GM12878 (cell line): ENCODE results near the gene FOXA1. TPM values are rescaled to one million over a fixed set of nuclear protein-coding genes. Genes with fewer than 3 reads are reported as not detected.

ENCODE experiments used
- ATAC-seq: fragments of 200-7000 bp; cut with Tn5 transposase; 3 replicates; pipeline ENCODE4 v1.9.1; 2020; ENCODE audit warnings: mild to moderate bottlenecking, moderate library complexity
- BruUV-seq: library from RNA; stranded (reverse); fragments of 400-500 nt; replicated peaks from 2 replicates; lab custom pipeline; 2021; lab: Mats Ljungman, UMichigan
- CTCF ChIA-PET: fragments of 300-600 bp; sonication (Branson Sonifier 250); formaldehyde crosslinking; extraction: SDS; loops from one replicate; lab custom pipeline; 2021; ENCODE audit warnings: inconsistent platforms; lab: Yijun Ruan, JAX
- POLR2A ChIA-PET: fragments of 350-600 bp; formaldehyde crosslinking; extraction: SDS; loops from one replicate; lab custom pipeline; 2021; ENCODE audit warnings: inconsistent platforms; lab: Charles Lee
- RAD21 ChIA-PET: fragments of 300-600 bp; sonication (Branson Sonifier 250); formaldehyde crosslinking; loops from one replicate; lab custom pipeline; 2023; ENCODE audit warnings: antibody characterized with exemption; ENCODE audit not compliant: unreplicated experiment; lab: Charles Lee
- SMC1A ChIA-PET: fragments of 300-600 bp; sonication (Branson Sonifier 250); formaldehyde crosslinking; loops from one replicate; lab custom pipeline; 2023; ENCODE audit not compliant: unreplicated experiment, uncharacterized antibody; lab: Charles Lee
- DNase-seq: peaks from one replicate; pipeline ENCODE4 v3.0.0-alpha.2; 2011; ENCODE audit warnings: low read depth, low spot score
- FAIRE-seq: peaks from 3 replicates; lab custom pipeline; 2011; peaks lifted over from hg19 to GRCh38; lab: Jason Lieb, UNC
- H2AFZ ChIP-seq: 2 replicates; pipeline ENCODE4 v1.6.0; 2011; ENCODE audit warnings: low read depth, low read length, control low read depth; ENCODE audit not compliant: control insufficient read depth
- H3K27ac ChIP-seq: 2 replicates; pipeline ENCODE4 v1.5.1; 2011; ENCODE audit warnings: control low read depth; ENCODE audit not compliant: control insufficient read depth, insufficient read depth
- H3K27me3 ChIP-seq, 2 experiments: replicated peaks in 1 of 2; 2 replicates each; pipeline versions ENCODE4 v1.6.0 to v1.6.1; 2011; ENCODE audit warnings: low read length in 1 of 2; ENCODE audit not compliant: control insufficient read depth in 2 of 2, insufficient read depth in 2 of 2
- H3K36me3 ChIP-seq, 2 experiments: 2 replicates each; pipeline ENCODE4 v1.5.1; 2011; ENCODE audit warnings: low read length in 1 of 2; ENCODE audit not compliant: control insufficient read depth in 2 of 2, insufficient read depth in 2 of 2
- H3K4me1 ChIP-seq: 2 replicates; pipeline ENCODE4 v1.6.1; 2011; ENCODE audit warnings: mild to moderate bottlenecking, low read length, moderate library complexity, mixed read lengths; ENCODE audit not compliant: control insufficient read depth, insufficient read depth
- H3K4me2 ChIP-seq: 2 replicates; pipeline ENCODE4 v1.6.0; 2011; ENCODE audit warnings: control low read depth; ENCODE audit not compliant: control insufficient read depth, insufficient read depth
- H3K4me3 ChIP-seq: fragments of 200-600 bp; sonication (generic); 2 replicates; pipeline ENCODE4 v1.5.1; 2016
- H3K79me2 ChIP-seq: 2 replicates; pipeline ENCODE4 v1.6.0; 2011; ENCODE audit warnings: low read length; ENCODE audit not compliant: control insufficient read depth, insufficient read depth
- H3K9ac ChIP-seq: 2 replicates; pipeline ENCODE4 v1.8.0; 2011; ENCODE audit warnings: low read length, control low read depth, mixed read lengths; ENCODE audit not compliant: control insufficient read depth, insufficient read depth
- H3K9me3 ChIP-seq: replicated peaks from 3 replicates; pipeline ENCODE4 v1.5.1; 2011; ENCODE audit warnings: mild to moderate bottlenecking, low read length; ENCODE audit not compliant: control insufficient read depth, insufficient read depth
- H4K20me1 ChIP-seq: 2 replicates; pipeline ENCODE4 v1.6.0; 2011; ENCODE audit not compliant: control insufficient read depth, insufficient read depth
- ASH2L ChIP-seq: fragments of 300-600, 200-600 bp; sonication (generic); IDR thresholded peaks from 2 replicates; pipeline ENCODE4 v1.6.1; 2017; ENCODE audit warnings: low read depth, mild to moderate bottlenecking, borderline replicate concordance
- BRCA1 ChIP-seq: IDR thresholded peaks from 2 replicates; pipeline ENCODE4 v1.6.1; 2011; ENCODE audit warnings: low read depth, low read length, improper control_type of control experiment
- EED ChIP-seq: sonication (generic); IDR thresholded peaks from 2 replicates; pipeline ENCODE4 v1.6.1; 2016; ENCODE audit warnings: antibody characterized with exemption, low read depth
- EZH2 ChIP-seq: IDR thresholded peaks from 2 replicates; pipeline ENCODE4 v1.6.1; 2012; ENCODE audit warnings: low read depth, mild to moderate bottlenecking, control low read depth, inconsistent platforms, low read length, borderline replicate concordance; ENCODE audit not compliant: control insufficient read depth
- GABPA ChIP-seq: IDR thresholded peaks from 2 replicates; pipeline ENCODE4 v1.6.1; 2014; ENCODE audit warnings: antibody characterized with exemption, low read depth, mild to moderate bottlenecking, inconsistent platforms
- HCFC1 ChIP-seq: fragments of 150-350 bp; IDR thresholded peaks from 2 replicates; pipeline ENCODE4 v1.6.1; 2014; ENCODE audit warnings: low read length
- IKZF1 ChIP-seq: fragments of 450-650 bp; conservative IDR thresholded peaks from 2 replicates; pipeline ENCODE4 v1.6.1; 2017; ENCODE audit warnings: antibody characterized with exemption, mild to moderate bottlenecking
- KAT2A ChIP-seq: conservative IDR thresholded peaks from 2 replicates; pipeline ENCODE4 v1.6.1; 2011; ENCODE audit warnings: low read depth, low read length; ENCODE audit not compliant: control insufficient read depth
- MXI1 ChIP-seq: fragments of 150-350 bp; IDR thresholded peaks from 2 replicates; pipeline ENCODE4 v1.6.1; 2011; ENCODE audit warnings: low read depth, mild to moderate bottlenecking, inconsistent platforms, low read length, improper control_type of control experiment
- NR2C2 ChIP-seq: IDR thresholded peaks from 2 replicates; pipeline ENCODE4 v1.6.1; 2011; ENCODE audit warnings: borderline replicate concordance, low read depth; ENCODE audit not compliant: control insufficient read depth, insufficient read length
- POLR2A ChIP-seq: IDR thresholded peaks from 2 replicates; pipeline ENCODE4 v1.6.1; 2011; ENCODE audit warnings: low read depth, mild to moderate bottlenecking, low read length
- RELA ChIP-seq: fragments of 450-650 bp; IDR thresholded peaks from 2 replicates; pipeline ENCODE4 v1.8.0; 2014; ENCODE audit warnings: borderline replicate concordance; ENCODE audit not compliant: partially characterized antibody
- SP1 ChIP-seq: IDR thresholded peaks from one replicate; pipeline ENCODE4 v1.6.1; 2011; ENCODE audit warnings: low read depth, low read length
- TAF1 ChIP-seq: IDR thresholded peaks from 2 replicates; pipeline ENCODE4 v1.6.1; 2011; ENCODE audit warnings: mild to moderate bottlenecking, low read depth, low read length, borderline replicate concordance
- WRNIP1 ChIP-seq: IDR thresholded peaks from 2 replicates; pipeline ENCODE4 v1.6.1; 2011; ENCODE audit warnings: low read depth, low read length, improper control_type of control experiment, borderline replicate concordance
- ZNF217 ChIP-seq: fragments of 450-650 bp; IDR thresholded peaks from 2 replicates; pipeline ENCODE4 v1.6.1; 2017; ENCODE audit warnings: antibody characterized with exemption, mild to moderate bottlenecking
- WGBS: methylation state at CpG from one replicate; pipeline ENCODE4 v1.1.6; 2016; ENCODE audit warnings: low lambda C conversion rate; ENCODE audit not compliant: insufficient replicate concordance, insufficient coverage; ENCODE audit errors: missing lambda C conversion rate; 5-methylcytosine and 5-hydroxymethylcytosine counted together
- in situ Hi-C: fragments of 300-500 bp; cut with MboI; formaldehyde crosslinking; loops from 9 replicates; pipeline ENCODE4 v1.14.3; 2018; ENCODE audit warnings: mixed read lengths
- intact Hi-C: fragments of 100-400 bp; cut with micrococcal nuclease; formaldehyde crosslinking; loops from one replicate; pipeline ENCODE4 v1.14.2; 2022; ENCODE audit not compliant: unreplicated experiment
- polyA plus RNA-seq, 11 experiments: library from polyadenylated mRNA; depleted of rRNA in 4 of 11; unstranded in 6 of 11; stranded (reverse) in 5 of 11; fragments of >200 nt; fragmentation: Nextera tagmentation in 4 of 11; fragmentation: Illumina TruSeq in 1 of 11; extraction: Ambion mirVana in 4 of 11; extraction: Trizol in 1 of 11; gene quantifications; 1 replicate in 1 of 11; 2 replicates in 10 of 11; pipeline versions ENCODE4 v1.2.1 to v1.2.3, GENCODE V29; 2011 to 2016; ENCODE audit warnings: inconsistent platforms in 2 of 11, missing spikeins in 2 of 11, low read depth in 1 of 11
- total RNA-seq, 4 experiments: library from RNA; depleted of rRNA in 3 of 4; stranded (reverse); fragments of >200 nt in 3 of 4; fragmentation: Illumina TruSeq in 1 of 4; extraction: Trizol in 1 of 4; gene quantifications; 2 replicates each; pipeline versions ENCODE4 v1.2.1 to v1.2.3, GENCODE V29; 2013 to 2021
- TF ChIP-seq, protein P1 (sequence below): fragments of 450-650 bp; IDR thresholded peaks from 2 replicates; pipeline ENCODE4 v1.6.1; 2016; ENCODE audit warnings: mild to moderate bottlenecking
- TF ChIP-seq, protein P2 (sequence below): IDR thresholded peaks from 2 replicates; pipeline ENCODE4 v1.6.1; 2012; ENCODE audit warnings: low read depth, low read length, improper control_type of control experiment
- TF ChIP-seq, protein P3 (sequence below): fragments of 450-650 bp; IDR thresholded peaks from 2 replicates; pipeline ENCODE4 v1.6.1; 2017; ENCODE audit warnings: mild to moderate bottlenecking, moderate library complexity
- TF ChIP-seq, protein P4 (sequence below): IDR thresholded peaks from 2 replicates; pipeline ENCODE4 v1.6.1; 2011; ENCODE audit warnings: low read depth, mild to moderate bottlenecking, low read length, moderate library complexity, borderline replicate concordance; ENCODE audit errors: extremely low read depth

FOXA1 gene
- total and polyA plus RNA-seq, 10 of the 15 experiments (the other 5 are each of a cell fraction or from before 2014, with no cell fraction given) = 0.03 to 0.18 (median 0.06) TPM; not detected in 7

DNA sequence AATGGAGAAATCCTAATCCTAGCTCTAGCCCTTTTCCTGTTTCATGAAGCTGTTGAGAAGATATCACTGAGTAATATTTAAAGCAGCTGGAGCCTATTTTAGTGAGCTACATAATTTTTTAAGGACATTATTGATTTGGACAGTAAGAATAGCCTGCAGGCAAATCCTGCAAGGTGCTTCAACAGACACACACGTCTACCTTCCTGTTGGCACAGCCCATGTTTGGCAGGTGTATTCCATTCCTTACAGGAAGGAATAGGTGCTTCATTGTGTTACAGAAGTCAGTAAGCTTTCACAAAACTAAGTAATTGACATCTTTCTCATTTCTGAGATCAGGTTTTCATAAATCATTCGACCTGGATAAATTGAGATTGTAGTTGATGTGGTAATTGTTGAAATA lies 50.6 kb downstream of the FOXA1 start:
- ChIA-PET CTCF (no interaction called here), SMC1A (no interaction called here), POLR2A (no interaction called here)

More for the DNA sequence above, 50.6 kb downstream of the FOXA1 start:
- in situ Hi-C loops = no loop called here
- ATAC-seq = no peak
- RAD21 ChIA-PET = no interaction called here
- H2AFZ ChIP-seq = no peak overlapping the region
- H3K36me3 ChIP-seq = no peaks in the 10 kb centered on the region
- H3K27ac ChIP-seq = no peak overlapping the region
- no peak for TF ChIP-seq RELA
- TF ChIP-seq MXI1 = no peak
- no peak for TF ChIP-seq EZH2
- no peak for TF ChIP-seq NR2C2
- no peak for TF ChIP-seq EED
- TF ChIP-seq, protein P1, sequence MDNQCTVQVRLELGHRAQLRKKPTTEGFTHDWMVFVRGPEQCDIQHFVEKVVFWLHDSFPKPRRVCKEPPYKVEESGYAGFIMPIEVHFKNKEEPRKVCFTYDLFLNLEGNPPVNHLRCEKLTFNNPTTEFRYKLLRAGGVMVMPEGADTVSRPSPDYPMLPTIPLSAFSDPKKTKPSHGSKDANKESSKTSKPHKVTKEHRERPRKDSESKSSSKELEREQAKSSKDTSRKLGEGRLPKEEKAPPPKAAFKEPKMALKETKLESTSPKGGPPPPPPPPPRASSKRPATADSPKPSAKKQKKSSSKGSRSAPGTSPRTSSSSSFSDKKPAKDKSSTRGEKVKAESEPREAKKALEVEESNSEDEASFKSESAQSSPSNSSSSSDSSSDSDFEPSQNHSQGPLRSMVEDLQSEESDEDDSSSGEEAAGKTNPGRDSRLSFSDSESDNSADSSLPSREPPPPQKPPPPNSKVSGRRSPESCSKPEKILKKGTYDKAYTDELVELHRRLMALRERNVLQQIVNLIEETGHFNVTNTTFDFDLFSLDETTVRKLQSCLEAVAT = no peak
- TF ChIP-seq, protein P2, sequence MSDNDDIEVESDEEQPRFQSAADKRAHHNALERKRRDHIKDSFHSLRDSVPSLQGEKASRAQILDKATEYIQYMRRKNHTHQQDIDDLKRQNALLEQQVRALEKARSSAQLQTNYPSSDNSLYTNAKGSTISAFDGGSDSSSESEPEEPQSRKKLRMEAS = no peak
- TF ChIP-seq, protein P3, sequence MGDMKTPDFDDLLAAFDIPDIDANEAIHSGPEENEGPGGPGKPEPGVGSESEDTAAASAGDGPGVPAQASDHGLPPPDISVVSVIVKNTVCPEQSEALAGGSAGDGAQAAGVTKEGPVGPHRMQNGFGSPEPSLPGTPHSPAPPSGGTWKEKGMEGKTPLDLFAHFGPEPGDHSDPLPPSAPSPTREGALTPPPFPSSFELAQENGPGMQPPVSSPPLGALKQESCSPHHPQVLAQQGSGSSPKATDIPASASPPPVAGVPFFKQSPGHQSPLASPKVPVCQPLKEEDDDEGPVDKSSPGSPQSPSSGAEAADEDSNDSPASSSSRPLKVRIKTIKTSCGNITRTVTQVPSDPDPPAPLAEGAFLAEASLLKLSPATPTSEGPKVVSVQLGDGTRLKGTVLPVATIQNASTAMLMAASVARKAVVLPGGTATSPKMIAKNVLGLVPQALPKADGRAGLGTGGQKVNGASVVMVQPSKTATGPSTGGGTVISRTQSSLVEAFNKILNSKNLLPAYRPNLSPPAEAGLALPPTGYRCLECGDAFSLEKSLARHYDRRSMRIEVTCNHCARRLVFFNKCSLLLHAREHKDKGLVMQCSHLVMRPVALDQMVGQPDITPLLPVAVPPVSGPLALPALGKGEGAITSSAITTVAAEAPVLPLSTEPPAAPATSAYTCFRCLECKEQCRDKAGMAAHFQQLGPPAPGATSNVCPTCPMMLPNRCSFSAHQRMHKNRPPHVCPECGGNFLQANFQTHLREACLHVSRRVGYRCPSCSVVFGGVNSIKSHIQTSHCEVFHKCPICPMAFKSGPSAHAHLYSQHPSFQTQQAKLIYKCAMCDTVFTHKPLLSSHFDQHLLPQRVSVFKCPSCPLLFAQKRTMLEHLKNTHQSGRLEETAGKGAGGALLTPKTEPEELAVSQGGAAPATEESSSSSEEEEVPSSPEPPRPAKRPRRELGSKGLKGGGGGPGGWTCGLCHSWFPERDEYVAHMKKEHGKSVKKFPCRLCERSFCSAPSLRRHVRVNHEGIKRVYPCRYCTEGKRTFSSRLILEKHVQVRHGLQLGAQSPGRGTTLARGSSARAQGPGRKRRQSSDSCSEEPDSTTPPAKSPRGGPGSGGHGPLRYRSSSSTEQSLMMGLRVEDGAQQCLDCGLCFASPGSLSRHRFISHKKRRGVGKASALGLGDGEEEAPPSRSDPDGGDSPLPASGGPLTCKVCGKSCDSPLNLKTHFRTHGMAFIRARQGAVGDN = no peak
- TF ChIP-seq BRCA1 = no peak
- TF ChIP-seq GABPA = no peak
- TF ChIP-seq, protein P4, sequence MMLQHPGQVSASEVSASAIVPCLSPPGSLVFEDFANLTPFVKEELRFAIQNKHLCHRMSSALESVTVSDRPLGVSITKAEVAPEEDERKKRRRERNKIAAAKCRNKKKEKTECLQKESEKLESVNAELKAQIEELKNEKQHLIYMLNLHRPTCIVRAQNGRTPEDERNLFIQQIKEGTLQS = no peak
- TF ChIP-seq ASH2L = no peak
- TF ChIP-seq HCFC1 = no peak
- no peak for TF ChIP-seq IKZF1
- TF ChIP-seq KAT2A = no peak
- no peak for TF ChIP-seq ZNF217
- no peak for TF ChIP-seq POLR2A
- no peak for TF ChIP-seq TAF1
- TF ChIP-seq WRNIP1 = no peak
- TF ChIP-seq SP1 = no peak
- TF ChIP-seq, all 136 proteins: peak for 0
- Histone ChIP-seq H3K4me3 (no peak overlapping the region), H3K79me2 (no peaks in the 10 kb centered on the region), H3K4me1 (no peaks in the 10 kb centered on the region), H4K20me1 (no peaks in the 10 kb centered on the region), H3K4me2 (no peak overlapping the region), H3K9me3 (no peaks in the 10 kb centered on the region), H3K27me3 (no peaks in the 10 kb centered on the region), H3K9ac (no peak overlapping the region)
- BruUV-seq = no TSS peak
- FAIRE-seq (no peak), DNase-seq (no peak)
- WGBS = 0% methylated on average over 2 of the region's 2 CpGs
- intact Hi-C loops = no loop called here
